ENCODE data around the gene MBD3. TPM values are rescaled to one million over a fixed set of nuclear protein-coding genes. Genes with fewer than 3 reads are reported as not detected.

Gene MBD3
- total RNA-seq, 1 experiment from 2014 or later, result 114 TPM

GRCh38 chr19:1570836-1571235 lies 21.8 kb downstream of the MBD3 start:
- Mint-ChIP-seq H3K36me3 (ENCODE audit: insufficient read depth, unreplicated experiment) (peaks cover 16% of the 10 kb centered on the region), H3K27me3 (ENCODE audit: insufficient read depth, unreplicated experiment) (peaks cover 17% of the 10 kb centered on the region), H3K4me3 (ENCODE audit: unreplicated experiment) (no peak overlapping the region), H3K4me1 (ENCODE audit: insufficient read depth, unreplicated experiment) (no peaks in the 10 kb centered on the region), H3K9me3 (ENCODE audit: unreplicated experiment) (no peaks in the 10 kb centered on the region), H3K27ac (ENCODE audit: low read depth, unreplicated experiment) (no peak overlapping the region)
- intact Hi-C loops (cut with micrococcal nuclease), result no loop called here
- ChIA-PET POLR2A (no interaction called here), CTCF (interaction anchor here (0.7 to 1.1 kb wide), 2 partner anchors 20 to 25 kb away, joined by 3 read pairs; no protein-coding TSS in a partner anchor)
- DNase-seq (ENCODE audit: unreplicated experiment), result no peak
- TF ChIP-seq CTCF (IDR thresholded peaks at IDR 0.05; ENCODE audit: unreplicated experiment), result no peak
- BruUV-seq (replicated peaks), result no TSS peak

- DNase-seq (ENCODE audit: unreplicated experiment), result no peak
- H3K4me1 Mint-ChIP-seq (ENCODE audit: insufficient read depth, unreplicated experiment), result no peaks in the 10 kb centered on the region
- H3K4me3 Mint-ChIP-seq (ENCODE audit: unreplicated experiment), result no peak overlapping the region
- intact Hi-C loops (cut with micrococcal nuclease), result no loop called here
- POLR2A ChIA-PET, result interaction anchor here (0.6 kb wide), 1 partner anchor 204 kb away, joined by 3 read pairs; no protein-coding TSS in a partner anchor
- no peak for TF ChIP-seq CTCF (IDR thresholded peaks at IDR 0.05; ENCODE audit: unreplicated experiment)
- CTCF ChIA-PET, result interaction anchor here (0.7 to 1.1 kb wide), 2 partner anchors 21 to 24 kb away, joined by 3 read pairs; no protein-coding TSS in a partner anchor
- BruUV-seq (replicated peaks), result no TSS peak
- H3K36me3 Mint-ChIP-seq (ENCODE audit: insufficient read depth, unreplicated experiment), result peaks cover 12% of the 10 kb centered on the region
- H3K27ac Mint-ChIP-seq (ENCODE audit: low read depth, unreplicated experiment), result no peak overlapping the region
- no peaks in the 10 kb centered on the region for H3K9me3 Mint-ChIP-seq (ENCODE audit: unreplicated experiment)
- peaks cover 17% of the 10 kb centered on the region for H3K27me3 Mint-ChIP-seq (ENCODE audit: insufficient read depth, unreplicated experiment)
These were observed 22.7 kb downstream of the MBD3 start for GRCh38 chr19:1569997-1570396.

GRCh38 chr19:1568320-1569019 lies 24.2 kb downstream of the MBD3 start, which contains the start of gene MEX3D:
MEX3D (minus strand) TSS chr19:1568325; CDS start chr19:1568058, 267 bp downstream.
- Mint-ChIP-seq H3K9me3 (ENCODE audit: unreplicated experiment) (no peaks in the 10 kb centered on the region), H3K27me3 (ENCODE audit: insufficient read depth, unreplicated experiment) (peaks cover 17% of the 10 kb centered on the region), H3K27ac (ENCODE audit: low read depth, unreplicated experiment) (no peak within 1 kb of the TSS), H3K4me1 (ENCODE audit: insufficient read depth, unreplicated experiment) (no peaks in the 10 kb centered on the region), H3K36me3 (ENCODE audit: insufficient read depth, unreplicated experiment) (peaks cover 4% of the 10 kb centered on the region), H3K4me3 (ENCODE audit: unreplicated experiment) (peak within 1 kb of the TSS; percentile 65)
- POLR2A ChIA-PET, result interaction anchor here (0.7 to 1.0 kb wide), 2 partner anchors 23 to 26 kb away, joined by 3 to 4 read pairs; no protein-coding TSS in a partner anchor
- intact Hi-C loops (cut with micrococcal nuclease), result no loop called here
- no TSS peak for BruUV-seq (replicated peaks)
- DNase-seq (ENCODE audit: unreplicated experiment), result peak; percentile 79
- TF ChIP-seq CTCF (IDR thresholded peaks at IDR 0.05; ENCODE audit: unreplicated experiment), result no peak
- CTCF ChIA-PET, result interaction anchor here (0.5 kb wide), 1 partner anchor 33 kb away, joined by 3 read pairs; no protein-coding TSS in a partner anchor

GRCh38 chr19:1567848-1568227 lies 24.8 kb downstream of the MBD3 start:
- CTCF ChIA-PET, result interaction anchor here (0.5 kb wide), 1 partner anchor 34 kb away, joined by 3 read pairs; no protein-coding TSS in a partner anchor
- no peak overlapping the region for H3K4me3 Mint-ChIP-seq (ENCODE audit: unreplicated experiment)
- peaks cover 17% of the 10 kb centered on the region for H3K27me3 Mint-ChIP-seq (ENCODE audit: insufficient read depth, unreplicated experiment)
- DNase-seq (ENCODE audit: unreplicated experiment), result no peak
- no peak for TF ChIP-seq CTCF (IDR thresholded peaks at IDR 0.05; ENCODE audit: unreplicated experiment)
- POLR2A ChIA-PET, result interaction anchor here (0.7 to 3.7 kb wide), 6 partner anchors 20 to 84 kb away, joined by 3 to 17 read pairs (median 4); partner anchors contain the start of genes MBD3, REEP6 and UQCR11
- intact Hi-C loops (cut with micrococcal nuclease), result no loop called here
- no TSS peak for BruUV-seq (replicated peaks)
- no peaks in the 10 kb centered on the region for H3K4me1 Mint-ChIP-seq (ENCODE audit: insufficient read depth, unreplicated experiment)
- H3K36me3 Mint-ChIP-seq (ENCODE audit: insufficient read depth, unreplicated experiment), result peaks cover 4% of the 10 kb centered on the region
- H3K9me3 Mint-ChIP-seq (ENCODE audit: unreplicated experiment), result no peaks in the 10 kb centered on the region
- H3K27ac Mint-ChIP-seq (ENCODE audit: low read depth, unreplicated experiment), result no peak overlapping the region

All from MCF 10A (cell line).